Kidney tubule cell (primary cell): Measurements from ENCODE around the gene PRKCE.

ENCODE experiments used
- DNase-seq: peaks from one replicate; pipeline ENCODE4 v3.0.0-alpha.2; 2018; ENCODE audit warnings: low spot score

Gene PRKCE

GRCh38 chr2:45964223-45964841, 312.9 kb downstream of the PRKCE start:
- peak; percentile 98 for DNase-seq

- DNase-seq: no peak
Observed at GRCh38 chr2:45964906-45965305, 313.4 kb downstream of the PRKCE start.

DNA sequence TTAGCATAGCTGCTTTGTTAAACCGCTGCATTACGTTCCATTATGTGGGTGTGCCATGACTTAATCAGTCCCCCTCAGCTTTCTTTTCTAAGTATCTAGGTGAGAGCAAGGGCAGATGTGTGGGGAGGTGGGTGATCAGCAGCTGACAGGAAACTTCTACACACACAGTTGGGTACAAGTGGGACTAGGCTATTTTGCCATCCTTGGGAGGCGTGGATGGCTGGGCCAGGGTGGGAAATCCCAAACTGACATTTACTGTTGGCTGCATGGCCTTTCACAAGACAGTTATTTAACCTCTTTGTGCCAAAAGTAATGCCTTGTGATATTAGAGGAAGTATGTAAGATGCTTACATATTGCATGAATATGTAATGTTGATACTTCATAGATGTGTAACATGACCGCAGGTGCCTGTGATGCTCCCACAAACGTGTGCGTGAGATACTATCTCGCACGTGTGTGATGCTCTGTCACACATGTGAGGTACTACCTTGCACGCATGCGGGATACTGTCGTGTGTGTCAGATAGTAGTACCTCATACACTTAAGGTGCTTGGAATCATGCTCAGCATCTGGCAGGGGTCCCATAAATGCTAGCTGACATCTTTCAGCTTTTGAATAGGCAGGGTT, 314.5 kb downstream of the PRKCE start:
- no peak for DNase-seq

GRCh38 chr2:45968946-45969584, 317.6 kb downstream of the PRKCE start:
- DNase-seq: peak; percentile 37

GRCh38 chr2:45973426-45973825, 322.0 kb downstream of the PRKCE start:
- no peak for DNase-seq

DNA sequence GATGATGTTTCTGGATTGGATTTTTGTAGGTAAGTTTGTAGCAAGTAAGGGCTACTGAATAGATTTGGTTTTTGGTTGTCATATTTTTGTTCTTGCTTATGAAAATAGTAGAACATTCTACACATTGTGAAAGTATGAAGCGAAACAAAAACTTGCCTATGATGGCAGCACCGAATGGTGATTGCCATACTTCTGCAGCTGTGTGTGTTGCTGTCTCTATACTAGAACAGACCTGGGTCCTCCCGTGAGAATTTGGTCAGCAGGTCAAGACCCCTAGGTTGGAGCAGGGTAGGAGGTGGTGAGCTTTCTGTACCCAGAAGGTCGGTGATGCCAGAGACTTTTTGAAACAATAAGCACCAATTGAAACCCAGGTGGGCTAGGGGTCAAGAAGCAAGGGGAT, 322.6 kb downstream of the PRKCE start:
- no peak for DNase-seq

GRCh38 chr2:45974762-45975408, 323.4 kb downstream of the PRKCE start:
- no peak for DNase-seq

GRCh38 chr2:45975752-45976517, 324.5 kb downstream of the PRKCE start:
- no peak for DNase-seq

DNA sequence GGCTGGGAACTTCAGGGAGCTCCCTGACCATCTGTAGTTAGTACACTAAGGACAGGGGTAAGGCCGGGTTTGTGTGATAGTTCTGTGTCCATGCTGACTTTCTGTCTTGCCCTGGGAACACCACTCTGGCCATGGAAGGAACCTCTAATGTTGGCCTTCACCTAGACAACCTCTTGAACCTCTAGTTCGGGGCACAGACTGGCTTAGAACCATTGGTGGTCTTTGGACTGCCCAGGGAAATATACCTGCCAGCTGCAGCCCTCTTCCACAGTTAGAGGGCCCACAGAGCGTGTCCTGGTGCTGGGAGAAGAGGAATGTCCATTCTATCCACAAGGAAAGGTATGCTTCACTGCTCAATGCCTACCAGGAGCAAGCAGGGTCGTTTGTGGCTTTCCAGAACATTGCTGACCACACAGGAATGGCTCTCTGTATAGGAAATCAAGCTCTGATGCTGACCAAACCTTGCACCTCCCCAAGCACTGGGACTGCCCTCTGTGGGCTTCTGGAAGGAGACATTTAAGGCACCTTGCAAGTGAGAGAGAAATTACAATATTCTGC, 326.9 kb downstream of the PRKCE start:
- peak; percentile 42 for DNase-seq

- no peak for DNase-seq
Observed at GRCh38 chr2:45979065-45979464, 327.6 kb downstream of the PRKCE start.

- no peak for DNase-seq
Observed at GRCh38 chr2:45980161-45980865, 328.8 kb downstream of the PRKCE start.

- DNase-seq: no peak
Observed at GRCh38 chr2:45981384-45981930, 330.0 kb downstream of the PRKCE start.

- no peak for DNase-seq
Observed at GRCh38 chr2:45982096-45982495, 330.6 kb downstream of the PRKCE start.

DNA sequence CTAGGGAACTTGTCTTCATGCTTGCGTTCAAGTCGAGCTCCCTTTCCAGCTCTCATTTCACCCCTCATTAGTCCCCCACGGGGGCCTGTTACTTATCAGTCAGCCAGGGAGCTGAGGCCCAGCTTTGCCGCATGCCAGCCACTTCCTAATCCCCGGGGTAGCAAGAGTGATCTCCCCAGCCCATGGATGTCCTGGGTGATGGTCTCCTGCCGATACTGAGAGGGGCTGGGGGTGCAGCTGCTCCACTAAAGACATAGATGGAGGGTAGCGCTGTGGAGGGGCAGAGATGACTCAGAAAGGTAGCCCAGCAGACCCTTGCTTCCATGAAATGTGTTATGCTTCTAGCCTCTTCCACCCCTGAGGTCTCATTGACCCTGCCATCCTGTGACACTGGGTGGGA, 331.7 kb downstream of the PRKCE start:
- no peak for DNase-seq

DNA sequence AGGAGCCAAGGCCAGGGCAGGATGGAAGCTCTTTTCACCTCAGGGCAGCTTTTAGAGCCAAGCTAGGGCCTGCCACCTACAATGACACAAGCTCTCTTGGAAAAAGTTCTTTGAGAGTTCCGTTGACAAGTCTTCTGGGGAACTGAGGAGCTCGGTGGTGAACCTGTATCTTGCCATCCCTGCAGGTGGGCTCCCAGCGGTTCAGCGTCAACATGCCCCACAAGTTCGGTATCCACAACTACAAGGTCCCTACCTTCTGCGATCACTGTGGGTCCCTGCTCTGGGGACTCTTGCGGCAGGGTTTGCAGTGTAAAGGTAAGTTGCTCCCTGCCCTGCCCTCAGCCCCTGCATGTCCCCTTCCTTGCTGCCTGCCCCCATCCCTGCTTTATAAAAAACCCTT, 332.9 kb downstream of the PRKCE start:
- DNase-seq: no peak

DNA sequence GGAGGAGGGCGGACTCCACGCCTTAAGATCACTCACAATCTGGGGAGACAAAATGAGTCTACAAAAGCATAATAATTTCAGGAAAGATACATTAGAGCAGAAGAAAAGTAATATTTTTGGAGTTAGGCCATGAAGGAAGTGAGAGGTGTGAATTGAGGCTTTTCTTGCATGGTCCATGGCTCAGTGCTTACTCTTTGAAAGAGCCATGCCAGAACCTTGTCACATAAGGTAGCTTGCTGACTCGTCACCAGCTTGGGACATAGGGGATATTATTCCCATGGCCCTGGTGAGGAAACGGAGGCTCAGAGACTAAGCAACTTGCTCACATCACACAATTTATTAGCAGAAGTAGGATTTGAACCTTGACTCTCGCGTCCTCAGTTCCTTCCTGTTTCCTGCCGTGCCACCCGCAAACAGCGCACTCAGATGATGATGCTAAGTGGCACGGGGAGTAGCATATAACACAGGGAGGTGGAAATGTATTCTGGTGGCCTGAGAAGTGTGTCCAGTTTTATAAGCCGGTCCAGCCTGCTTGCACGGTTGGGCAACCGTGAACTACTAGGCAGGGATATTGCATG, 333.5 kb downstream of the PRKCE start:
- DNase-seq: no peak

- no peak for DNase-seq
Observed at GRCh38 chr2:45986509-45986908, 335.0 kb downstream of the PRKCE start.

GRCh38 chr2:45987856-45988255, 336.4 kb downstream of the PRKCE start:
- DNase-seq: no peak

DNA sequence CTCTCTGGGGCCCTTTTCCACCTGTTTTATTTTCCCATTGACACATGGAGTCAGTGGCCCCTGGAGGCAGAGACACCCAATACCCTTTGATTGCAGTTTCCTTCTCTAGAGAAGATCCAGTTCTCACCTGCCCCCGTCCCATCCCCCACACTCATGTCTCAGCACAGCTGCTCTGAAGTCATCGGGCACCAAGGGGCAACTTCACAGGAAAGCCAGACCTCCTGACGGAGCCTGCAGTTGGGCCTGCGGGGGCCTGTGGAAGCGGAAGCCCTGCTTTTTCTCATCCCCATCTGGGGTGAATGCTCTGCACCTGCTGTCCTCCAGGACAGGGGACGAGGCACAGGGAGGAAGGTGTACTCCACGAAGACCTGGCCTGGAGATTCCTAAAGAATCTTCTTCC, 337.4 kb downstream of the PRKCE start:
- DNase-seq: no peak

DNA sequence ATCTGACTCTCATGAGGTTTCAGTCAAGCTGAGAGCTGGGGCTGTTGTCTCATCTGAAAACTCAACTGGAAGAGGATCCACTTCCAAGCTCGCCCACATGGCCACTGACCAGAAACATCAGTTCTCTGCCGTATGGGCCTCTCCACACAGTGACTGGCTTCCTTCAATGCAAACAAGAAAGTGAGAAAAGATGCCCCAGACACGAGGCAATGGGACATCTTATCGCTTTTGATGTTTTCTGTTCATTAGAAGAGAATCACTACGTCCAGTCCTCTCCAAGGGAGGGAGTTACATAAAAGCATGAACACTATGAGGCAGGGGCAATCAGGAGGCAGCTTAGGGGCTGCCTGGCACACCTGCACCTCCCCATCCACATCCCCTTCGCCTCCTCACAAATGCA, 338.7 kb downstream of the PRKCE start:
- no peak for DNase-seq
